GM12874 (cell line): Measurements from ENCODE around the gene ADAMTS6.

Experiments used
- CTCF ChIP-seq: IDR thresholded peaks from 2 replicates; pipeline ENCODE4 v1.5.1; 2011; ENCODE audit warnings: low read depth, mild to moderate bottlenecking, control low read depth, low read length, moderate library complexity; ENCODE audit not compliant: insufficient read depth

The ADAMTS6 gene

GRCh38 chr5:65455064-65455463, 26.7 kb downstream of the ADAMTS6 start:
- no peak for TF ChIP-seq CTCF

- TF ChIP-seq CTCF: no peak
Measured at GRCh38 chr5:65451436-65451835, 30.3 kb downstream of the ADAMTS6 start.

- TF ChIP-seq CTCF: no peak
Measured at GRCh38 chr5:65446682-65447081, 35.0 kb downstream of the ADAMTS6 start.

GRCh38 chr5:65441800-65442199, 39.9 kb downstream of the ADAMTS6 start:
- TF ChIP-seq CTCF: no peak

- no peak for TF ChIP-seq CTCF
Measured at GRCh38 chr5:65440456-65440855, 41.3 kb downstream of the ADAMTS6 start.

- no peak for TF ChIP-seq CTCF
Measured at GRCh38 chr5:65434122-65434521, 47.6 kb downstream of the ADAMTS6 start.

- no peak for TF ChIP-seq CTCF
Measured at GRCh38 chr5:65426656-65427055, 55.1 kb downstream of the ADAMTS6 start.

- no peak for TF ChIP-seq CTCF
Measured at GRCh38 chr5:65423623-65424022, 58.1 kb downstream of the ADAMTS6 start.
